ENCODE data around the gene LDB2. TPM values are rescaled to one million over a fixed set of nuclear protein-coding genes. Genes with fewer than 3 reads are reported as not detected.

LDB2 gene
- total and polyA plus RNA-seq, 2 of the 8 experiments (the other 6 are each of a cell fraction or from before 2014, with no cell fraction given) = 57.0 to 140 TPM

- Histone ChIP-seq H3K27ac (ENCODE audit: low read depth, low read length) (no peak overlapping the region), H2BK20ac (ENCODE audit: low read length) (no peak overlapping the region), H2BK120ac (replicated peaks; ENCODE audit: low read depth, low read length) (no peak overlapping the region), H3K79me2 (ENCODE audit: control insufficient read depth in 1 of 2, insufficient read depth in 2 of 2, low read length in 2 of 2) (no peaks in the 10 kb centered on the region), H3K4ac (replicated peaks; ENCODE audit: insufficient read length, low read depth, low read length) (no peak overlapping the region), H4K5ac (ENCODE audit: insufficient read length, low read depth, low read length) (no peak overlapping the region), H2BK12ac (ENCODE audit: low read depth, low read length) (no peak overlapping the region), H3K4me3 (ENCODE audit: extremely low read depth in 1 of 4, insufficient read depth in 2 of 4, low read depth in 3 of 4, low read length in 4 of 4) (no peak overlapping the region), H3K9ac (replicated peaks in 1 of 4; ENCODE audit: extremely low read depth in 1 of 4, low read depth in 3 of 4, low read length in 3 of 4) (no peak overlapping the region), H3K79me1 (ENCODE audit: low read depth, low read length) (no peaks in the 10 kb centered on the region), H3K23ac (ENCODE audit: insufficient read length) (no peak overlapping the region), H3K4me2 (ENCODE audit: insufficient read depth in 1 of 2, low read depth in 2 of 2, low read length in 2 of 2) (no peak overlapping the region), H3K14ac (ENCODE audit: insufficient read length) (no peak overlapping the region), H3K4me1 (replicated peaks in 1 of 4; ENCODE audit: control insufficient read depth in 3 of 4, insufficient read depth in 4 of 4, low read length in 3 of 4) (no peaks in the 10 kb centered on the region), H3K9me3 (ENCODE audit: insufficient read depth in 2 of 2, low read depth in 1 of 2, low read length in 1 of 2) (no peaks in the 10 kb centered on the region), H4K20me1 (replicated peaks in 1 of 2; ENCODE audit: control insufficient read depth in 1 of 2, insufficient read depth in 2 of 2, low read length in 2 of 2) (peaks cover 0 to 2% of the 10 kb centered on the region in 2 experiments), H2AK5ac (ENCODE audit: low read depth, low read length) (no peak overlapping the region), H3K23me2 (ENCODE audit: low read depth, low read length) (no peaks in the 10 kb centered on the region), H3K56ac (replicated peaks; ENCODE audit: insufficient read length, low read depth, low read length) (no peak overlapping the region), H3K27me3 (replicated peaks in 1 of 4; ENCODE audit: control insufficient read depth in 3 of 4, extremely low read depth in 1 of 4, insufficient read depth in 3 of 4, low read length in 3 of 4) (peaks cover 0 to 1% (median 0%) of the 10 kb centered on the region in 4 experiments; a peak in 1 of 7 replicates), H4K8ac (ENCODE audit: extremely low read depth, insufficient read depth, low read length) (no peak overlapping the region), H3K36me3 (ENCODE audit: control insufficient read depth in 2 of 4, insufficient read depth in 4 of 4, low read length in 3 of 4) (no peaks in the 10 kb centered on the region), H3K18ac (ENCODE audit: extremely low read depth, low read length) (no peak overlapping the region), H4K91ac (replicated peaks; ENCODE audit: insufficient read length, low read length) (no peak overlapping the region), H2BK15ac (ENCODE audit: low read length) (no peak overlapping the region), H2AFZ (ENCODE audit: low read length) (no peak overlapping the region), H2BK5ac (ENCODE audit: low read depth, low read length) (no peak overlapping the region)
- CTCF ChIA-PET (ENCODE audit: partially characterized antibody) = no interaction called here
- 100% methylated on average over 1 of the region's 1 CpG; no CpG with 5 or more reads in 1 of the 2 experiments for WGBS, 2 experiments (ENCODE audit: extremely low coverage in 1 of 2, insufficient coverage in 1 of 2, insufficient read length in 1 of 2, insufficient replicate concordance in 2 of 2, low coverage in 1 of 2, low lambda C conversion rate in 2 of 2, missing lambda C conversion rate in 1 of 2)
- DNase-seq (ENCODE audit: low read depth in 1 of 2, low spot score in 2 of 2) (no peak), FAIRE-seq (no peak)
- POLR2A ChIA-PET (ENCODE audit: partially characterized antibody) = interaction anchor here (1.3 kb wide), 1 partner anchor 11 kb away, joined by 3 read pairs; no protein-coding TSS in a partner anchor
- TF ChIP-seq CBX8 (IDR thresholded peaks at IDR 0.05; ENCODE audit: borderline replicate concordance, low read depth, low read length) (no peak), EZH2 (IDR thresholded peaks at IDR 0.05; ENCODE audit: low read depth, low read length, severe bottlenecking) (no peak), SP2 (IDR thresholded peaks at IDR 0.05; ENCODE audit: low read length) (no peak), CEBPB (IDR thresholded peaks at IDR 0.05; ENCODE audit: low read depth, low read length) (no peak), RNF2 (IDR thresholded peaks at IDR 0.05; ENCODE audit: borderline replicate concordance, low read depth, low read length, missing control alignments, poor library complexity, severe bottlenecking) (no peak), SP4 (IDR thresholded peaks at IDR 0.05; ENCODE audit: low read length) (no peak), BCL11A (IDR thresholded peaks at IDR 0.05; ENCODE audit: low read depth in 2 of 2, low read length in 2 of 2) (no peak), FOSL1 (IDR thresholded peaks at IDR 0.05; ENCODE audit: insufficient read depth, low read depth, low read length) (no peak), GTF2F1 (IDR thresholded peaks at IDR 0.05; ENCODE audit: borderline replicate concordance, low read depth, low read length) (no peak), SIX5 (IDR thresholded peaks at IDR 0.05; ENCODE audit: low read depth, low read length) (no peak), SAP30 (IDR thresholded peaks at IDR 0.05; ENCODE audit: insufficient read depth, insufficient replicate concordance, low read length) (no peak), ASH2L (IDR thresholded peaks at IDR 0.05; ENCODE audit: low read length) (no peak), KDM1A (IDR thresholded peaks at IDR 0.05; ENCODE audit: borderline replicate concordance, low read length) (no peak), BACH1 (IDR thresholded peaks at IDR 0.05; ENCODE audit: low read length) (no peak)
Observed at GRCh38 chr4:16714191-16714590, 184.3 kb downstream of the LDB2 start.

All from H1 (cell line).